Measurements from ENCODE around the gene BZW2. TPM values are rescaled to one million over a fixed set of nuclear protein-coding genes. Genes with fewer than 3 reads are reported as not detected.

Gene BZW2
- total RNA-seq, 4 donors from 2014 or later: 86.6 to 145 (median 123) TPM

DNA sequence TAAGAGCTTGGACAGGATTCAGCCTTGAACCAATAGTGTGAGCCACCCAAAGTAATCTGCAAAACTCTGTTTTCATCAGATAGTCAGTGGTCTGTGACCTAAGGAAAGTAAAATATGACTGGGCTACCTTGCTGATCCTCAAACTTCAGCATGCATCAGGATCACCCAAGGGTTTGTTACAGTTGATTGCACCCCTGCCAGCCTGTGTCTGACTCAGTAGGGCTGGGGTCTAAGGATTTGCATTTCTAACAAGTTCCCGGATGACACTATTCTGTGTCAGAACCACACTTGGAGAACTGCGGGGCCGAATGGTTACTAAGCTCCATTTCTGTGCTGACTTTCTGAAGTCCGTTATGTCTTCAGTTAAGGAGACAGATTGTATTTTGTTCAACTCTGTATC lies 66.9 kb downstream of the BZW2 start:
- Histone ChIP-seq H3K4me3 (no peak overlapping the region), H3K4me1 (no peaks in the 10 kb centered on the region), H3K27ac (no peak overlapping the region), H3K36me3 (peaks cover 0 to 10% of the 10 kb centered on the region in 2 donors), H3K27me3 (no peaks in the 10 kb centered on the region), H3K9me3 (no peaks in the 10 kb centered on the region)
- TF ChIP-seq, protein P1, sequence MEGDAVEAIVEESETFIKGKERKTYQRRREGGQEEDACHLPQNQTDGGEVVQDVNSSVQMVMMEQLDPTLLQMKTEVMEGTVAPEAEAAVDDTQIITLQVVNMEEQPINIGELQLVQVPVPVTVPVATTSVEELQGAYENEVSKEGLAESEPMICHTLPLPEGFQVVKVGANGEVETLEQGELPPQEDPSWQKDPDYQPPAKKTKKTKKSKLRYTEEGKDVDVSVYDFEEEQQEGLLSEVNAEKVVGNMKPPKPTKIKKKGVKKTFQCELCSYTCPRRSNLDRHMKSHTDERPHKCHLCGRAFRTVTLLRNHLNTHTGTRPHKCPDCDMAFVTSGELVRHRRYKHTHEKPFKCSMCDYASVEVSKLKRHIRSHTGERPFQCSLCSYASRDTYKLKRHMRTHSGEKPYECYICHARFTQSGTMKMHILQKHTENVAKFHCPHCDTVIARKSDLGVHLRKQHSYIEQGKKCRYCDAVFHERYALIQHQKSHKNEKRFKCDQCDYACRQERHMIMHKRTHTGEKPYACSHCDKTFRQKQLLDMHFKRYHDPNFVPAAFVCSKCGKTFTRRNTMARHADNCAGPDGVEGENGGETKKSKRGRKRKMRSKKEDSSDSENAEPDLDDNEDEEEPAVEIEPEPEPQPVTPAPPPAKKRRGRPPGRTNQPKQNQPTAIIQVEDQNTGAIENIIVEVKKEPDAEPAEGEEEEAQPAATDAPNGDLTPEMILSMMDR (IDR thresholded peaks at IDR 0.05 in 4 of 5, conservative IDR thresholded peaks at IDR 0.05 in 1 of 5): no peak
- no peak for TF ChIP-seq POLR2A (IDR thresholded peaks at IDR 0.05)
- intact Hi-C loops (cut with DNase I; ENCODE audit: low total_unique reads): no loop called here
- DNase-seq (no peak), ATAC-seq (no peak)
- in situ Hi-C loops (cut with MboI; ENCODE audit: low sequenced_read_pairs in 4 of 4): no loop called here

DNA sequence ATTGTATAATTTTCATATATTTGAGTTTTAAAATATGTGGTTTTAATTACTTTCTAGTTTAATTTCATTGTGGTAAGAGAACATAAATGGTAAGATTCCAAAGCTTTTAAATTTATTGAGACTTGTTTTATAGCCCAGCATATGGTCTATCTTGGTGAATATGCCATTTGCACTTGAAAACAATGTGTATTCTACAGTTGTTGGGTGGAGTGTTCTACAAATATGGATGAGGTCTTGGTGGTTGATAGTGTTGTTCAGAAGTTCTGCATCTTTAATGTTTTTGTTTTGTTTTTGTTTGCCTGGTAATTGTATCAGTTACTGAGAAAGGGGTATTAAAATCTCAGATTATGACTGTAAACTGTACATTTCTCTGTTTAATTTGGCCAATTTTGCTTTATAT lies 69.9 kb downstream of the BZW2 start:
- TF ChIP-seq, protein P1 (IDR thresholded peaks at IDR 0.05 in 4 of 5, conservative IDR thresholded peaks at IDR 0.05 in 1 of 5): no peak
- TF ChIP-seq POLR2A (IDR thresholded peaks at IDR 0.05): no peak
- intact Hi-C loops (cut with DNase I; ENCODE audit: low total_unique reads) (no loop called here), in situ Hi-C loops (cut with MboI; ENCODE audit: low sequenced_read_pairs in 4 of 4) (no loop called here)
- no peak for DNase-seq
- H3K9me3 ChIP-seq: no peaks in the 10 kb centered on the region
- no peaks in the 10 kb centered on the region for H3K4me1 ChIP-seq
- no peaks in the 10 kb centered on the region for H3K27me3 ChIP-seq
- no peaks in the 10 kb centered on the region for H3K36me3 ChIP-seq
- no peak overlapping the region for H3K4me3 ChIP-seq
- no peak for ATAC-seq
- H3K27ac ChIP-seq: no peak overlapping the region

DNA sequence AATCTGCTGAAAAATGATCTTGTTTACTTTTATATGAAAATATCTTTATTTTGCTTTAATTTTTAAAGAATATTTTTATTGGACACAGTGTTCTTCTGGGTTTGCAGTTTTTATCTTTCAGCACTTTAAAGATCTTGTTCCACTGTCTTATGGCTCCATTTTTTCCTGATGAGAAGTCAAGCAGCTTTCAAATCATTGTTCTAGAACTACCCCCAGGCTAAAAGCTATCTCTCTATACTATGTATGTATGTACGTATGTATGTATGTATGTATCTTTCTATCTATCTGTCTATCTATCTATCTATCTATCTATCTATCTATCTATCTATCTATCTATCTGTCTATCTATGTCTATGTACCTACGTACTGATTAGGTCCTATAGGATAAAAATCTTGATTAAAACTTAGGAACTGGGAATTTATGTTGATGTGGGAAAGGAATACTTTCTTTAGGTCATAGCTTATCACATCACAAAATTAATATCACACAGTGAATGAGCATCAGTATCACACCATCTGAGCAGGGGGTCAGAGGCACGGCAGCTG lies 72.2 kb downstream of the BZW2 start:
- TF ChIP-seq POLR2A (IDR thresholded peaks at IDR 0.05): no peak
- TF ChIP-seq, protein P1 (IDR thresholded peaks at IDR 0.05 in 4 of 5, conservative IDR thresholded peaks at IDR 0.05 in 1 of 5): no peak
- intact Hi-C loops (cut with DNase I; ENCODE audit: low total_unique reads) (no loop called here), in situ Hi-C loops (cut with MboI; ENCODE audit: low sequenced_read_pairs in 4 of 4) (no loop called here)
- Histone ChIP-seq H3K9me3 (no peaks in the 10 kb centered on the region), H3K4me1 (no peaks in the 10 kb centered on the region), H3K36me3 (no peaks in the 10 kb centered on the region), H3K27ac (no peak overlapping the region), H3K27me3 (no peaks in the 10 kb centered on the region), H3K4me3 (no peak overlapping the region)
- no peak for DNase-seq
- ATAC-seq: no peak

DNA sequence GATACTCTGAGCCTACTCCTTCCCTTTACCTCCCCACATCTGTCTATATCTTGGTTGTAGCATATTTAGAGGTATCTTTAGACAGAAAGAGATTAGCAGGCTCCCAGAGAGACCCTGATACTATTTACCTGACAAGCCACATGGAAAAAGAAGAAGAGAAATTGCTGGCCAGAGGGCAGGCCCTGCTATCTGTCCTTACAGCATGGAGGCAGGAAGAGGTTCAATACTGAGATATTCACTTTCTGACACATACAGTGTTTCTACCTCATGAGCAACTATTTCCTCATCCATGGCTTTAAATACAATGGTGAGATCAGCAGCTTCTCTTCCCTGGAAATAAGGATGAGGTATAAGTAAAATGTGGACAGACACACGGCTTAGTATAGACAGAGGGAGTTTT lies 73.7 kb downstream of the BZW2 start:
- H3K4me3 ChIP-seq: no peak overlapping the region
- intact Hi-C loops (cut with DNase I; ENCODE audit: low total_unique reads): no loop called here
- no peak for ATAC-seq
- in situ Hi-C loops (cut with MboI; ENCODE audit: low sequenced_read_pairs in 4 of 4): no loop called here
- DNase-seq: no peak
- no peaks in the 10 kb centered on the region for H3K36me3 ChIP-seq
- H3K9me3 ChIP-seq: no peaks in the 10 kb centered on the region
- no peak for TF ChIP-seq POLR2A (IDR thresholded peaks at IDR 0.05)
- TF ChIP-seq, protein P1 (IDR thresholded peaks at IDR 0.05 in 4 of 5, conservative IDR thresholded peaks at IDR 0.05 in 1 of 5): no peak
- H3K4me1 ChIP-seq: no peaks in the 10 kb centered on the region
- no peak overlapping the region for H3K27ac ChIP-seq
- no peaks in the 10 kb centered on the region for H3K27me3 ChIP-seq

DNA sequence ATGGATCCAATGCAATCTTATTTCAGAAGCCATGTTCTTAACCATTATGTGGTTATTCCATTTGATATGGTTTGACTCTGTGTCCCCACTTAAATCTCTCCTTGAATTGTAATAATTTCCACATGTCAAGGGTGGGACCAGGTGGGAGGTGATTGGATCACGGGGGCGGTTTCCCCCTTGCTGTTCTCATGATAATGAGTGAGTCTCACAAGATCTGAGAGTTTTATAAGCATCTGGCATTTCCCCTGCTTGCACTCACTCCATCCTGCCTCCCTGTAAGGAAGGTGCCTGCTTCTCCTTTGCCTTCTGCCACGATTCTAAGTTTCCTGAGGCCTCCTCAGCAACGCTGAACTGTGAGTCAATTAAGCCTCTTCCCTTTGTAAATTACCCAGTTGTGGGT lies 75.6 kb downstream of the BZW2 start:
- H3K27me3 ChIP-seq: no peaks in the 10 kb centered on the region
- DNase-seq (no peak), ATAC-seq (no peak)
- H3K36me3 ChIP-seq: no peaks in the 10 kb centered on the region
- intact Hi-C loops (cut with DNase I; ENCODE audit: low total_unique reads) (no loop called here), in situ Hi-C loops (cut with MboI; ENCODE audit: low sequenced_read_pairs in 4 of 4) (no loop called here)
- TF ChIP-seq, protein P1 (IDR thresholded peaks at IDR 0.05 in 4 of 5, conservative IDR thresholded peaks at IDR 0.05 in 1 of 5): no peak
- no peak for TF ChIP-seq POLR2A (IDR thresholded peaks at IDR 0.05)
- no peak overlapping the region for H3K27ac ChIP-seq
- no peak overlapping the region for H3K4me3 ChIP-seq
- no peaks in the 10 kb centered on the region for H3K4me1 ChIP-seq
- no peaks in the 10 kb centered on the region for H3K9me3 ChIP-seq
